ENCODE results near the gene ASB13.

Gene ASB13

DNA sequence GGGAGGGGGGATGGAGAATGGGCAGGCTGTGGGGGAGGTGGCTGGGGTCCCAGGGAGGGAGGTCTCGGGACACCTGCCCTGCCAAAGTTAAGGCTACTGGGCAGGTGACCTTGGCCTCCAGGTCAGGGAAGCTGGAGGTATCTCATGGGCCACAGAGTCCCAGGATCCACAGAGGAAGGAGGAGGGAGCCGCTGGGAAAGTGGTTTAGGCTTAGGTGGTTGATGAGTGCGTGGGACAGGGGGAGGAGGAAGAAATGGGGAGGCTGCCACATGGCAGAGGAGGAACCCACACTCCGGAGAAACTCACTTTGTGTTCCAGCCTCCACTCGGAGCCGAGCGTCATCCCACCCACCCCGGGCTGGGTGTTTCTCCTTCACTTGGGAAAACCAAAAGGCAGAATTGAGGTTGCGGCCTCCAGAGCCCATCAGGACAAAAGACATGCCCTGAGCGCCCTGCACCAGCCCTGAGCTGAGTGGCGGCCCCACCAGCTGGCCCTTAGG lies 46.1 kb downstream of the ASB13 start:
- H3K4me1 ChIP-seq = no peaks in the 10 kb centered on the region
- in situ Hi-C loops (cut with MboI; ENCODE audit: low sequenced_read_pairs) = loop anchor here (5.0 to 10.0 kb wide), 3 partner anchors 178 to 795 kb away; partner anchors contain the start of gene AKR1E2
- no peaks in the 10 kb centered on the region for H3K27me3 ChIP-seq (ENCODE audit: low read depth)
- no peak for DNase-seq (ENCODE audit: low spot score in 2 of 2)
- no peaks in the 10 kb centered on the region for H3K36me3 ChIP-seq (replicated peaks)
- H3K4me3 ChIP-seq = no peak overlapping the region
- H3K9me3 ChIP-seq = no peaks in the 10 kb centered on the region

DNA sequence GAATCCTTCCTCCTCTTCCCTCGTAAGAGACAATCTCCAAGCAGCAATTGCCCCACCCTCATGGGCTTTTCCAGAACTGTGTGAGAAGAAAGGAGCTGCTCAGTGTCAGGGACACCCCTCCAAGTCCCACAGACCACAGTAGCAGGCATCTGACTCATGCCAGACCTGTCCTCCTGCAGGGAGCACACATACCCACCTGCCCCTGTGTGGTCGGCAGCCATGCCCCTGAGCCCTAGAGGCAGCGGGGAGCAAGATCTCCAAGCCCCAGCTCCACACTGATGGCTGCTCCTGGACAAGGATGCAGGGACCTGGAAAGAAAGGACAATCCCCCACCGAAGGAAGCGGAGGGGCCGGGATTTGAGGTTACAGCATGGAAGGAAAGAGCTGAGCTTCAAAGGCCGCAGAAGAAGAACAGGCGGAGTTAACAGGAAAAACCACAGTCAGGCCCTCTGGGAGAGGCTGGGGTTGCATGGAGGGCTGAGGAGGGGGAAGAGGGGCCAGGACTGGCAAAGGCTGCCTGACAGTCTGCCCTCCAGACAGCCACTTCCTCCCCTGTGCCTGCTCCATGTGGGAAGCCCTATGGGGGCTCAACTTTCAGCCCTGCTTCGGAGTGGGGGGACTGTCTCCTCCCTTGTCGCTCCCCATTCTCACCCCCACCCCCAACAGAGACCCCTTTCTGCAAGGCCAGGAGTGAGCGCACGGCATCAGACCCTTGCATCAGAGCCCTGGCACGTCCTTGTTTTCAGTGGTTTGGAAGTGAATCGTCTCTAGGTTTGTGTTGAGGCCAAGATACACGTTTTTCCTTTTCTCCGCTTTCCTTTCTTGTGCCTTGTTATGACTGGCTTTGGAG lies 46.8 kb downstream of the ASB13 start:
- Histone ChIP-seq H3K4me3 (no peak overlapping the region), H3K4me1 (no peaks in the 10 kb centered on the region), H3K9me3 (no peaks in the 10 kb centered on the region), H3K27me3 (ENCODE audit: low read depth) (no peaks in the 10 kb centered on the region), H3K36me3 (replicated peaks) (no peaks in the 10 kb centered on the region)
- no peak for DNase-seq (ENCODE audit: low spot score in 2 of 2)
- in situ Hi-C loops (cut with MboI; ENCODE audit: low sequenced_read_pairs) = loop anchor here (5.0 to 10.0 kb wide), 3 partner anchors 177 to 795 kb away; partner anchors contain the start of gene AKR1E2

DNA sequence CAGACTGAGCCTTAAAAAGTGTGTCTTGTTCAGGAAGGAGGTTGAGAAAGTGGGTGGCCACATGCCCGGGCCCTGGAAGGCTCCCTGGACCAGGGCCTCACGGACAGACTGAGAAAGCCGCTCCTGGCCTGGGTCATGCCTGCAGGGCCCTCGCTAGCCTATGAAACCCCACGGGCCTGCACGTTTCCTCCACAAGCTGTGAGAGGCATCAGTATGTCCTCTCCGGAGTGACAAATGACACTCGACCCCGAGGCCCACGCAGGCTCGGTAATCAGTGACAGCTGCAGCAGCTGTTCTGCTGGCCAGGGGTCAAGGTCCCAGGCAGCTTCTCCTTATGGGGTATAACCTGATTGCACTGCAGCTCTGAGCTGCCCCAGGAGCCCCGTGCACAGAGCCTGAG lies 47.6 kb downstream of the ASB13 start:
- no peak for DNase-seq (ENCODE audit: low spot score in 2 of 2)
- Histone ChIP-seq H3K36me3 (replicated peaks) (no peaks in the 10 kb centered on the region), H3K4me1 (no peaks in the 10 kb centered on the region), H3K4me3 (no peak overlapping the region), H3K27me3 (ENCODE audit: low read depth) (no peaks in the 10 kb centered on the region), H3K9me3 (no peaks in the 10 kb centered on the region)
- in situ Hi-C loops (cut with MboI; ENCODE audit: low sequenced_read_pairs) = no loop called here

DNA sequence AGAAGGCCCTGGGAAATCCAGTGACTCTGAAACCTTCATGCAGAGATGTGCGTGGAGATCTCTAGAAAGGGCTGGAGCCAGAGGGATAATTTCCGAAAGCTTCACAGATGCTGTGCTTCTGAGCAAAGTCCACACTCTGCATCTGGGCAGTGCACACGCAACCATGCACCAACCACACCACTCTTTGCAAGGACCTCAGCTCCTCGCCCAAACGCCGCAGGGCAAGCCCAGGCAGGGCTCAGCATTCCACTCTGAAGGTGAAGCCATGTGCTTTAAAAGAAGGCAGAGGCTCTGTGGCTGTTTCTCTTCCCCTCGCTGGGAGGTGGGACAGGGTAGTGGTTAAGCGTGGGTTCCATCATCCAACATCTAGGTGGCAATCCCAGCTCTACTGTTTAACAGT lies 48.4 kb downstream of the ASB13 start:
- in situ Hi-C loops (cut with MboI; ENCODE audit: low sequenced_read_pairs) = no loop called here
- no peaks in the 10 kb centered on the region for H3K36me3 ChIP-seq (replicated peaks)
- H3K4me3 ChIP-seq = no peak overlapping the region
- DNase-seq (ENCODE audit: low spot score in 2 of 2) = no peak
- no peaks in the 10 kb centered on the region for H3K4me1 ChIP-seq
- H3K27me3 ChIP-seq (ENCODE audit: low read depth) = no peaks in the 10 kb centered on the region
- no peaks in the 10 kb centered on the region for H3K9me3 ChIP-seq

DNA sequence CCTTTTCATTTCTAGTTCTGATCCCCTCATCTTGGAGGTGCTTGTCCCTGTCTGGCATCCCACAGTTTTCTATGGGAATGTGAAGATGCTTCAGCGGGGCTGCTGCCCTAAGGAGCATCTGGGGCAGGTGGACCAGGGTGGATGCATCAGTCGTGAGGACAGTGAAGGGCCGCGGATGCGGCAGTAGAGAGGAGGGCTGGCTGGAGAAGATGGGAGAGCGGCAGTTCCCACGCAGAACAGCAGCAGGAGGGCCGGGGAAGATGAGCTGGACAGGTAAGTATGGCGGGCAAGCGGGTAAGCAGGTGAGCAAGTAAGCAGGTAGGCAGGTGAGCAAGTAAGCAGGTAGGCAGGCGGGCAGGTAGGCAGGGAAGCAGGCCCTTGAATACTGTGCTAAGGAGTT lies 48.9 kb downstream of the ASB13 start:
- Histone ChIP-seq H3K9me3 (no peaks in the 10 kb centered on the region), H3K27me3 (ENCODE audit: low read depth) (no peaks in the 10 kb centered on the region), H3K36me3 (replicated peaks) (no peaks in the 10 kb centered on the region), H3K4me3 (no peak overlapping the region), H3K4me1 (no peaks in the 10 kb centered on the region)
- in situ Hi-C loops (cut with MboI; ENCODE audit: low sequenced_read_pairs) = no loop called here
- no peak for DNase-seq (ENCODE audit: low spot score in 2 of 2)

DNA sequence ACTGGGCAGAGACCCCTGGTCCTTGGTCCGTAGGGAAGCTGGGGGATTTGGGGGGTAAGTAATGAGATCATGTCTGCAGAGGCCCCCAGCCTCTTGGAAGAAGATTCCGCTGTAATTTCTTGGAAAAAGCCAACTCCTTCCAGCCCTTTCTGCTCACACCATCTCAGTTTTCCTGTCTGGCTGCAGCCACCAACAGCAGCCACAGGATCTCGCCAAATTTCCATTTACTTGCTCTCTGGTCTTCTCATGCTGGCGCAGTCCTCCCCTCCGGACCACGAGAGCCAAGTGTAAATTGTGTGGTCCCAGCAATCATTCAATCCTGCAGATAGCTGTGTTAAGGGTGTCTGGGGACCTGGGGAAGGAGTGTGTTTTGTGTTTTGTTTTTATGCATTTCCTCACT lies 49.6 kb downstream of the ASB13 start:
- no peak for DNase-seq (ENCODE audit: low spot score in 2 of 2)
- H3K36me3 ChIP-seq (replicated peaks) = no peaks in the 10 kb centered on the region
- no peak overlapping the region for H3K4me3 ChIP-seq
- in situ Hi-C loops (cut with MboI; ENCODE audit: low sequenced_read_pairs) = no loop called here
- no peaks in the 10 kb centered on the region for H3K4me1 ChIP-seq
- no peaks in the 10 kb centered on the region for H3K9me3 ChIP-seq
- no peaks in the 10 kb centered on the region for H3K27me3 ChIP-seq (ENCODE audit: low read depth)

DNA sequence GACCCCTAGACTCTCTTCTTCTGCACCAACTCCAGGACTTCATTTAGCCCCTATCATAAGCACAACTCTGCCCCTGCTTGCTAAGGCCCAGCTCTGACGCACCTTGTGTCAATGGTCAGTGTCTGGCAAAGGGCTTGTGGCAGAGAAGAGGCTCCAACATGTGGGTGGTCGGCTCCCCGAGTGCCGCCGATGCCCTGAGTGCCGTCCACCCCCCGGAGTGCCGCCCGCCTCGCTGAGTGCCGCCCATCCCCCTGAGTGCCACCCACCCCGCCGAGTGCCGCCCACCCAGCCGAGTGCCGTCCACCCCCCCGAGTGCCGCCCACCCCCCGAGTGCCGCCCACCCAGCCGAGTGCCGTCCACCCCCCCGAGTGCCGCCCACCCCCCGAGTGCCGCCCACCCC lies 50.3 kb downstream of the ASB13 start:
- in situ Hi-C loops (cut with MboI; ENCODE audit: low sequenced_read_pairs) = no loop called here
- no peak overlapping the region for H3K4me3 ChIP-seq
- no peaks in the 10 kb centered on the region for H3K4me1 ChIP-seq
- no peak for DNase-seq (ENCODE audit: low spot score in 2 of 2)
- H3K27me3 ChIP-seq (ENCODE audit: low read depth) = no peaks in the 10 kb centered on the region
- no peaks in the 10 kb centered on the region for H3K9me3 ChIP-seq
- no peaks in the 10 kb centered on the region for H3K36me3 ChIP-seq (replicated peaks)

DNA sequence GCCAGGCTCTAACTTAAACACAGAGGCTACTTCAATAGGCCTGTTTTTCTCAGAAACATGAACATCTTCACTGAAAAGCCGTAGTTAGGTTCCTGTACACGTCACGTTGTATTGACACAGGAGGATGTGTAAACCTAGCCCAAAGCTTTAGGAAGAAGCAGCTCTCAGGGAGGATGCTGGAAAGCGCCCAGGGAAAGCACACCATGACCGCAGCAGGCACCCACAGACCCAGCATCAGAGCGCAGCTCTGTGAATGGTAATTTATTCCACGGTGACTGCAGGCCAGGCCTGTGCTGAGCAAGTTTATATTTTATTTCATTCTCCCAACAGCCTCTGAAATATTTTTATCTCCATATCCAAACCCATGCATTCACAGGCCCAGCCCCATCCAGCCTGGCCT lies 51.1 kb downstream of the ASB13 start:
- Histone ChIP-seq H3K4me1 (no peaks in the 10 kb centered on the region), H3K36me3 (replicated peaks) (no peaks in the 10 kb centered on the region), H3K27me3 (ENCODE audit: low read depth) (no peaks in the 10 kb centered on the region), H3K4me3 (no peak overlapping the region), H3K9me3 (no peaks in the 10 kb centered on the region)
- DNase-seq (ENCODE audit: low spot score in 2 of 2) = no peak
- in situ Hi-C loops (cut with MboI; ENCODE audit: low sequenced_read_pairs) = no loop called here

DNA sequence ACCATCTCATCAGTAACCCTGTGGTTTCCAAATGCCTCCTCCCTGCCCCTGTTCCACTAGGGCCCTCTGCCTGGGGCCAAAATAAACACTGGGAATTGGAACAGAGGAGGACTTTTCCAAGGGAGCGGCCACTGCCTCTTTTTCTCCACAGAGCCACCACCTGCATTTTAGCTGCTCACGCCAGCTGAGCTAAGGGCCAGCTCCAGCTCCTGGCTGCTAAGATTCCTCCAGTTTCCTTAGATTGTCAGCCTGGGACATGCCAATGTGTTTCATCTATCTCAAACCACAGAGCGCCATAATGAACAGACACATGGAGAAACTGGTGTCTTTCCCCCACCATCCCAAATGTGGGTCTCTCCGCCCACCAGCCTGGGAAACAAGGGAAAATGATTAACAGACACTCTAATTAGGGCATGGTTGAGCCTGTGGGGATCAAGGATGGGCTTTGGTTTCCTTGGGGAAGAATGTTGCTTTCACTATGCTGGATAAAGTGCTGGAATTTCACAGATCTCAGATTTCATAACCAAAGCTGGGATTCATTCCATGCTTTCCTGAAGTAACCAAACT lies 52.2 kb downstream of the ASB13 start:
- in situ Hi-C loops (cut with MboI; ENCODE audit: low sequenced_read_pairs) = no loop called here
- no peak overlapping the region for H3K4me3 ChIP-seq
- no peaks in the 10 kb centered on the region for H3K4me1 ChIP-seq
- H3K9me3 ChIP-seq = no peaks in the 10 kb centered on the region
- DNase-seq (ENCODE audit: low spot score in 2 of 2) = no peak
- H3K27me3 ChIP-seq (ENCODE audit: low read depth) = no peaks in the 10 kb centered on the region
- no peaks in the 10 kb centered on the region for H3K36me3 ChIP-seq (replicated peaks)

DNA sequence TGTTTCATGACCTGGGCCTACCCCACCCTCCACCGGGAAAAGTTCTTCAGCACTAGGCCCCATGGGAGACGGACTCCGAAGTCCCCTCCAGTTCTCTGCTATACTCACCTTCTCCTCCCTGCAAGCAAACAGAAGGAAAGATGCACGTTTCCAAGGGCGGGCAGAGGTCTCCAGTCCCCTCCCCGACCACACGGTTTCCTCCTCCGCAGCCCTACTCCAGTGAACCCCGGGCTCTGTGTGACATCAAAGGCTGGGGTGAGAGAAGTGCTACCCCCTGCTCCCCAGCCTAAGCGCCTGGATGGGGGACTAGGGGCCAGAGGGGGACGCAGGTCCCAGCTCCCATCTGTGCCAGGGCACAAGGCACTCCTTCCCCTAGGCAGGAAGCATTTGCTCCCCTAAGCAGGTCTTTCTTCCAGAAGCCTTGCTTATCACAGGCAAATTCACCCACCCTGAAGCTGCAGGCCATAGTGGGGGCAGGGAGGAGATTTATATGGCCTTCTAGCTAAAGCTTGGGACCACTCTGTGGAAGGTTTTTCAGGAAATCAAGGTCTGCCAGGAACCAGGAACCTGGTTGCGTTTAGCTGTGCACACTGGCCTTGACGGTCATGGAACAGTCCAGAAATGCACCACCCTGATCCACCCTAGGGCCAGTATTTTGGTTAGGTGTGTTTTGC lies 52.8 kb downstream of the ASB13 start:
- Histone ChIP-seq H3K36me3 (replicated peaks) (no peaks in the 10 kb centered on the region), H3K27me3 (ENCODE audit: low read depth) (no peaks in the 10 kb centered on the region), H3K4me1 (no peaks in the 10 kb centered on the region), H3K4me3 (no peak overlapping the region), H3K9me3 (no peaks in the 10 kb centered on the region)
- in situ Hi-C loops (cut with MboI; ENCODE audit: low sequenced_read_pairs) = no loop called here
- no peak for DNase-seq (ENCODE audit: low spot score in 2 of 2)

DNA sequence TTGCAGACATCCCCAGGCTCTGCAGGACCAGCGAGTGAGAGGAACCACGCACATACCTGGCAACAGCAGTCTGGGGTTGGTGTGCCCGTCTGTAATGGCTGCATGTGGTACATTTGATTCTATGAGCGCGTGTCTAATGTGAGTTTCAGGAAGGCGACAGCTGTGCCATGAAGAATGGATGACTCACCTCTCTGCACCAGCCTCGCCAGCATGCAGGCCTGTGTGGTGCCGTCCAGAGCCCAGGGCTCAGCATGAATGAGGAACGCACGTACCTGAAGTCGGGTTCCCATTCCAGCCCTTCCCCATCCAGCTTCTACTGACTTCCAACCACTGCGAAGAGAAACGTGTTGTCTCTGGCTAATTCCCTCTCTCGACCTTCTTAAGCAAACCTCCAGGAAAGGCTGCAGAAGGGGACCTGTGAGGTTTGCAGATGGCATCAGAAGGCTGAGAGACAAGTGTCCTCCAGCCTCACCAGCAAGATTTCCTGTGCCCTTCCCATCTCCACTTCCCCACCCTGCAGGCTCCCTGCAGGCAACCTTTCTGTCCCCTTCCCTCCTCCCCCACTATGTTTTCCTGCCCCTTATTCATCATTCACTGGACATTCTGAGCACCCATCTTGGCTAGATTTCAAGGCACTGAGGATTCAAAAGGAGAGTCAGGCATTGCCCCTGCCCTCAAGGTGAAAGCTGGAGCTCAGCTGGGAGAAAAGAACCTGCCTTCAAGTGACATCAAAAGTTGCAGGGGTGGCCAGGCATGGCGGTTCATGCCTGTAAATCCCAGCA lies 54.3 kb downstream of the ASB13 start:
- in situ Hi-C loops (cut with MboI; ENCODE audit: low sequenced_read_pairs) = no loop called here
- Histone ChIP-seq H3K36me3 (replicated peaks) (no peaks in the 10 kb centered on the region), H3K27me3 (ENCODE audit: low read depth) (no peaks in the 10 kb centered on the region), H3K4me3 (no peak overlapping the region), H3K4me1 (no peaks in the 10 kb centered on the region), H3K9me3 (no peaks in the 10 kb centered on the region)
- no peak for DNase-seq (ENCODE audit: low spot score in 2 of 2)

DNA sequence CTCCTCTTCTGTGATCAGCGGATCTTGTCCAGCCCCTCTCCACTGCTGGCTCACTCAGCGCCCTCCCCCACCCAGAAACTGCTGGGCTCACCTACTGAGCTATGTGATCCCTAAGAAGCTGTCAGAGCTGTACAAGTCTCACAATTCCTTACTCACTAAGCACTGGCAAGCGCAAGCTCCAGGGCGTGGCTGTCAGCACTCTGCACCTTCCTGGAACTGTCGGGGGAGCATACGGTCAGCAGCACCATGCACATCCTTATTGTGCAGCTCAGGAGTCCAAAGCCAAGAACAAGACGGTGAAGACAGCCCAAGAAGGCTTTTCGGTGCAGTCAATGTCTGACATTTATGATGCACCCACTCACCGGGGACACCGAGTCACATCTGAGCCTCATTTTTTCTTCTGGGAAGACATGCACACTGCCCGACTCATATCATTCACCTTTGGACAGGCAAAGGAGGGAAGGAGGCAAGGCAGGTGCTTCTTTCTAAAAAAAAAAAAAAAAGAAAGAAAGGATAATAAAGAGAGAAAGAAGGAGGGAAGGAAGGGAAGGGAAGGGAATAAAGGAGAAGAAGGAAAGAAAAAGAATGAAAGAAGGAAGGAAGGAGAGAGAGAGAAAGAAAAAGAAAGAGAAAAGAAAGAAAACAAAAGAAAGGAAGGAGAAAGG lies 56.3 kb downstream of the ASB13 start:
- no peaks in the 10 kb centered on the region for H3K4me1 ChIP-seq
- no peak overlapping the region for H3K4me3 ChIP-seq
- no peak for DNase-seq (ENCODE audit: low spot score in 2 of 2)
- H3K9me3 ChIP-seq = no peaks in the 10 kb centered on the region
- no peaks in the 10 kb centered on the region for H3K36me3 ChIP-seq (replicated peaks)
- in situ Hi-C loops (cut with MboI; ENCODE audit: low sequenced_read_pairs) = no loop called here
- H3K27me3 ChIP-seq (ENCODE audit: low read depth) = no peaks in the 10 kb centered on the region

DNA sequence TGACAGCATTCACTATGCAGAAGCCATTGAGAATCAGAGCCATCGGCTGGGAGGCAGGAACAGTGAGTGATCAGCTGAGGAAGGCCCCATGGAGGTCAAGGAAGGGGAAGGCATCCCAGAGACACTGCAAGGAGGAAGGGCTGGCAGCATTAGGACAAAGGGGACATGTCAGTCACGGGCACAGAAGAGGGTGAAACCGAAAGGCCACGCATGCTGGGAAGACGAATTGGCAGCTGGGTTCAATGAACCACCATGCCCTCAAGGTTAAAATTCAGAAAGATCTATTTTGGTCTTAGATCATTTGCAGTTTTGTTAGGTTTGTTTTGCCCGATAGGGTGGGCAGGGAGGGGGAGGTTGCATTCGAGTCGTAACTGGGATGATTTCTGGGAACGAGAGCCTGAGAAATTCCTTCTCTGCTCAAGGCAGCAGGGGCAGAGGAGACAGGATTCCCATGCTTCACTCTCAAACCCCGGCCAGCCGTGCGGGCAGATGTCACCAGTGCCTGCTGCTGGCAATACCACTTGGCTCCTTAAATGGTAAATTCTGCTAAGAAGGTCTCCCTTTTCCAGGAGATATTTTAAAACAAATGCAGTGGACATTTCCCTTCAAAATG lies 57.7 kb downstream of the ASB13 start:
- no peak for DNase-seq (ENCODE audit: low spot score in 2 of 2)
- Histone ChIP-seq H3K4me3 (no peak overlapping the region), H3K36me3 (replicated peaks) (no peaks in the 10 kb centered on the region), H3K27me3 (ENCODE audit: low read depth) (no peaks in the 10 kb centered on the region), H3K4me1 (no peaks in the 10 kb centered on the region), H3K9me3 (no peaks in the 10 kb centered on the region)
- in situ Hi-C loops (cut with MboI; ENCODE audit: low sequenced_read_pairs) = no loop called here

Data from HAP-1 (cell line).